A549 (cell line): Measurements from ENCODE around the gene PRKG1.

Experiments
- BHLHE40 ChIP-seq: IDR thresholded peaks from 2 replicates; pipeline ENCODE4 v1.6.1; 2012; ENCODE audit warnings: low read depth, low read length, inconsistent platforms
- CEBPB ChIP-seq, 2 experiments: fragments of >200 bp in 1 of 2; sonication (Bioruptor Twin) in 1 of 2; formaldehyde crosslinking in 1 of 2; IDR thresholded peaks; 2 replicates each; pipeline ENCODE4 v1.6.1; 2012 to 2016
- EP300 ChIP-seq, 2 experiments: fragments of >200 bp; sonication (Bioruptor Twin); formaldehyde crosslinking; IDR thresholded peaks; 2 replicates in 1 of 2; 3 replicates in 1 of 2; pipeline ENCODE4 v1.6.1; 2016 to 2017
- GATA3 ChIP-seq: IDR thresholded peaks from 2 replicates; pipeline ENCODE4 v1.6.1; 2012; ENCODE audit warnings: borderline replicate concordance
- HDAC2 ChIP-seq: fragments of 200-600 bp; sonication (generic); IDR thresholded peaks from 2 replicates; pipeline ENCODE4 v1.6.1; 2016
- JUNB ChIP-seq: fragments of >200 bp; sonication (Bioruptor Twin); formaldehyde crosslinking; IDR thresholded peaks from 2 replicates; pipeline ENCODE4 v1.6.1; 2016
- KDM5A ChIP-seq: fragments of 200-600 bp; sonication (generic); IDR thresholded peaks from 2 replicates; pipeline ENCODE4 v1.6.1; 2016; ENCODE audit warnings: antibody characterized with exemption, mild to moderate bottlenecking
- POLR2A ChIP-seq: IDR thresholded peaks from 2 replicates; pipeline ENCODE4 v1.6.1; 2012; ENCODE audit warnings: mild to moderate bottlenecking, low read length
- RAD21 ChIP-seq, 2 experiments: fragments of >200 bp in 1 of 2; sonication (Bioruptor Twin) in 1 of 2; formaldehyde crosslinking in 1 of 2; IDR thresholded peaks in 1 of 2; conservative IDR thresholded peaks in 1 of 2; 2 replicates in 1 of 2; 3 replicates in 1 of 2; pipeline ENCODE4 v1.6.1; 2012 to 2018; ENCODE audit warnings: inconsistent platforms in 1 of 2
- TP53 ChIP-seq: fragments of 250-450 bp; sonication (Bioruptor Pico); IDR thresholded peaks from 2 replicates; pipeline ENCODE4 v1.5.0; 2021; ENCODE audit warnings: mild to moderate bottlenecking, moderate library complexity
- TF ChIP-seq, protein P1 (sequence below): fragments of >200 bp; sonication (Bioruptor Twin); formaldehyde crosslinking; IDR thresholded peaks from 3 replicates; pipeline ENCODE4 v1.5.1; 2016

DNA sequence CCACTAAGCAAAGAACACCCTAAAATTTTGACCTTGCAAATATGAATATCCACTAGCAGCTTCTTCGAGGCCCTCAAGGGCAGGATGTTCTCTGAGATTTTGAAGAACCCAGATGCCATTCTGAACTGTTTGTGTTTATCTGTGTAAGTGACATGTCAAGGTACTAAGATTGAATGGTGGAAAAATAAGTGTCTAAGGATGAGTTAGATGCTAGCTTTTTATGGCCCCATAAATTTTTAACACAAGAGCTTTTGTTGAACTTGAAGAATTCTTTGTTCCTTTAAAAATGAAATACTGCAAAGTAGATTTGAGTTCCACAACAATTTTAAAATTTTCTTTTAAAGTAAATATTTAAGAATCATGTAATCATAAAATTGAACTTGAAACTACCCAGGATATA lies 365.4 kb downstream of the PRKG1 start:
- TF ChIP-seq RAD21 (conservative IDR thresholded peaks at IDR 0.05 in 1 of 2, IDR thresholded peaks at IDR 0.05 in 1 of 2) (no peak), EP300 (IDR thresholded peaks at IDR 0.05) (no peak), POLR2A (no peak), JUNB (no peak), HDAC2 (no peak), CEBPB (IDR thresholded peaks at IDR 0.05) (no peak), BHLHE40 (no peak), GATA3 (no peak), KDM5A (no peak), TP53 (CRISPR knock-in tag) (no peak)
- TF ChIP-seq, protein P1, sequence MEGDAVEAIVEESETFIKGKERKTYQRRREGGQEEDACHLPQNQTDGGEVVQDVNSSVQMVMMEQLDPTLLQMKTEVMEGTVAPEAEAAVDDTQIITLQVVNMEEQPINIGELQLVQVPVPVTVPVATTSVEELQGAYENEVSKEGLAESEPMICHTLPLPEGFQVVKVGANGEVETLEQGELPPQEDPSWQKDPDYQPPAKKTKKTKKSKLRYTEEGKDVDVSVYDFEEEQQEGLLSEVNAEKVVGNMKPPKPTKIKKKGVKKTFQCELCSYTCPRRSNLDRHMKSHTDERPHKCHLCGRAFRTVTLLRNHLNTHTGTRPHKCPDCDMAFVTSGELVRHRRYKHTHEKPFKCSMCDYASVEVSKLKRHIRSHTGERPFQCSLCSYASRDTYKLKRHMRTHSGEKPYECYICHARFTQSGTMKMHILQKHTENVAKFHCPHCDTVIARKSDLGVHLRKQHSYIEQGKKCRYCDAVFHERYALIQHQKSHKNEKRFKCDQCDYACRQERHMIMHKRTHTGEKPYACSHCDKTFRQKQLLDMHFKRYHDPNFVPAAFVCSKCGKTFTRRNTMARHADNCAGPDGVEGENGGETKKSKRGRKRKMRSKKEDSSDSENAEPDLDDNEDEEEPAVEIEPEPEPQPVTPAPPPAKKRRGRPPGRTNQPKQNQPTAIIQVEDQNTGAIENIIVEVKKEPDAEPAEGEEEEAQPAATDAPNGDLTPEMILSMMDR, result no peak
